A549 (cell line): ENCODE results near the gene FLII.

Source experiments
- CEBPB ChIP-seq, 2 experiments: fragments of >200 bp in 1 of 2; sonication (Bioruptor Twin) in 1 of 2; formaldehyde crosslinking in 1 of 2; IDR thresholded peaks; 2 replicates each; pipeline ENCODE4 v1.6.1; 2012 to 2016
- JUN ChIP-seq, 2 experiments: fragments of >200 bp; sonication (Bioruptor Twin); formaldehyde crosslinking; IDR thresholded peaks; 2 replicates in 1 of 2; 3 replicates in 1 of 2; pipeline ENCODE4 v1.6.1; 2016 to 2017
- KDM1A ChIP-seq: fragments of 200-600 bp; sonication (generic); IDR thresholded peaks from 2 replicates; pipeline ENCODE4 v1.6.1; 2016; ENCODE audit warnings: low read depth, mild to moderate bottlenecking
- MAFK ChIP-seq: fragments of 450-650 bp; IDR thresholded peaks from 2 replicates; pipeline ENCODE4 v1.6.1; 2014; ENCODE audit not compliant: partially characterized antibody
- MAZ ChIP-seq: fragments of 150-350 bp; IDR thresholded peaks from 2 replicates; pipeline ENCODE4 v1.6.1; 2014; ENCODE audit warnings: antibody characterized with exemption, low read depth, low read length, borderline replicate concordance
- MYC ChIP-seq: IDR thresholded peaks from 2 replicates; pipeline ENCODE4 v1.6.1; 2012; ENCODE audit warnings: mild to moderate bottlenecking, inconsistent platforms, low read length, improper control_type of control experiment, borderline replicate concordance
- NR3C1 ChIP-seq: fragments of >200 bp; sonication (Bioruptor Twin); formaldehyde crosslinking; IDR thresholded peaks from 3 replicates; pipeline ENCODE4 v1.6.1; 2017
- PHF8 ChIP-seq: fragments of 200-600 bp; sonication (generic); IDR thresholded peaks from 2 replicates; pipeline ENCODE4 v1.6.1; 2016; ENCODE audit warnings: low read depth, mild to moderate bottlenecking, antibody characterized with exemption, moderate library complexity, borderline replicate concordance
- POLR2A ChIP-seq: IDR thresholded peaks from 2 replicates; pipeline ENCODE4 v1.6.1; 2012; ENCODE audit warnings: mild to moderate bottlenecking, low read length
- RAD21 ChIP-seq, 2 experiments: fragments of >200 bp in 1 of 2; sonication (Bioruptor Twin) in 1 of 2; formaldehyde crosslinking in 1 of 2; IDR thresholded peaks in 1 of 2; conservative IDR thresholded peaks in 1 of 2; 2 replicates in 1 of 2; 3 replicates in 1 of 2; pipeline ENCODE4 v1.6.1; 2012 to 2018; ENCODE audit warnings: inconsistent platforms in 1 of 2
- SREBF2 ChIP-seq: fragments of 450-650 bp; IDR thresholded peaks from 2 replicates; pipeline ENCODE4 v1.6.1; 2014; ENCODE audit warnings: mild to moderate bottlenecking, moderate library complexity
- TF ChIP-seq, protein P1 (sequence below): fragments of >200 bp; sonication (Bioruptor Twin); formaldehyde crosslinking; IDR thresholded peaks from 3 replicates; pipeline ENCODE4 v1.5.1; 2016

- TF ChIP-seq MYC (no peak), RAD21 (conservative IDR thresholded peaks at IDR 0.05 in 1 of 2, IDR thresholded peaks at IDR 0.05 in 1 of 2) (no peak), POLR2A (no peak), SREBF2 (no peak), NR3C1 (no peak), MAFK (no peak), PHF8 (no peak), CEBPB (IDR thresholded peaks at IDR 0.05) (no peak), KDM1A (no peak), MAZ (no peak), JUN (IDR thresholded peaks at IDR 0.05) (no peak)
- TF ChIP-seq, protein P1, sequence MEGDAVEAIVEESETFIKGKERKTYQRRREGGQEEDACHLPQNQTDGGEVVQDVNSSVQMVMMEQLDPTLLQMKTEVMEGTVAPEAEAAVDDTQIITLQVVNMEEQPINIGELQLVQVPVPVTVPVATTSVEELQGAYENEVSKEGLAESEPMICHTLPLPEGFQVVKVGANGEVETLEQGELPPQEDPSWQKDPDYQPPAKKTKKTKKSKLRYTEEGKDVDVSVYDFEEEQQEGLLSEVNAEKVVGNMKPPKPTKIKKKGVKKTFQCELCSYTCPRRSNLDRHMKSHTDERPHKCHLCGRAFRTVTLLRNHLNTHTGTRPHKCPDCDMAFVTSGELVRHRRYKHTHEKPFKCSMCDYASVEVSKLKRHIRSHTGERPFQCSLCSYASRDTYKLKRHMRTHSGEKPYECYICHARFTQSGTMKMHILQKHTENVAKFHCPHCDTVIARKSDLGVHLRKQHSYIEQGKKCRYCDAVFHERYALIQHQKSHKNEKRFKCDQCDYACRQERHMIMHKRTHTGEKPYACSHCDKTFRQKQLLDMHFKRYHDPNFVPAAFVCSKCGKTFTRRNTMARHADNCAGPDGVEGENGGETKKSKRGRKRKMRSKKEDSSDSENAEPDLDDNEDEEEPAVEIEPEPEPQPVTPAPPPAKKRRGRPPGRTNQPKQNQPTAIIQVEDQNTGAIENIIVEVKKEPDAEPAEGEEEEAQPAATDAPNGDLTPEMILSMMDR: no peak
These were observed 60.9 kb downstream of the FLII start for GRCh38 chr17:18197535-18198194.
